Dendritic cell treated with granulocyte-macrophage colony-stimulating factor and Interleukin-4, amounts not matched to agents 40 ng/mL and 50 ng/mL, for 4 days (primary cell): ENCODE results near the gene MTREX.

Source experiments
- H3K27ac Mint-ChIP-seq: one replicate; pipeline ENCODE4 v1.8.0; 2022; ENCODE audit warnings: mild to moderate bottlenecking, mixed read lengths
- H3K27me3 Mint-ChIP-seq: one replicate; pipeline ENCODE4 v1.8.0; 2022; ENCODE audit warnings: mild to moderate bottlenecking, mixed read lengths
- H3K36me3 Mint-ChIP-seq: one replicate; pipeline ENCODE4 v1.8.0; 2022; ENCODE audit warnings: low read depth, mixed read lengths
- H3K4me1 Mint-ChIP-seq: one replicate; pipeline ENCODE4 v1.8.0; 2022; ENCODE audit warnings: low read depth, mixed read lengths
- H3K4me3 Mint-ChIP-seq: one replicate; pipeline ENCODE4 v1.8.0; 2022; ENCODE audit warnings: mild to moderate bottlenecking, moderate library complexity, mixed read lengths
- H3K9me3 Mint-ChIP-seq: one replicate; pipeline ENCODE4 v1.8.0; 2022; ENCODE audit warnings: mixed read lengths
- intact Hi-C: fragments of 100-400 bp; cut with micrococcal nuclease; formaldehyde crosslinking; loops from one replicate; pipeline ENCODE4 v1.15.0; 2022

MTREX gene

GRCh38 chr5:55437452-55437851 lies 129.7 kb downstream of the MTREX start:
- Mint-ChIP-seq H3K4me3 (no peak overlapping the region), H3K27ac (no peak overlapping the region), H3K36me3 (peaks cover 6% of the 10 kb centered on the region), H3K9me3 (peaks cover 43% of the 10 kb centered on the region), H3K4me1 (peaks cover 8% of the 10 kb centered on the region), H3K27me3 (no peaks in the 10 kb centered on the region)
- intact Hi-C loops = no loop called here

GRCh38 chr5:55437859-55438206 lies 130.0 kb downstream of the MTREX start:
- Mint-ChIP-seq H3K4me3 (no peak overlapping the region), H3K27ac (no peak overlapping the region), H3K27me3 (no peaks in the 10 kb centered on the region), H3K4me1 (peaks cover 8% of the 10 kb centered on the region), H3K9me3 (peaks cover 39% of the 10 kb centered on the region), H3K36me3 (peaks cover 6% of the 10 kb centered on the region)
- intact Hi-C loops = no loop called here

GRCh38 chr5:55438998-55439397 lies 131.2 kb downstream of the MTREX start:
- Mint-ChIP-seq H3K27ac (no peak overlapping the region), H3K36me3 (peaks cover 6% of the 10 kb centered on the region), H3K9me3 (peaks cover 27% of the 10 kb centered on the region), H3K4me1 (peaks cover 8% of the 10 kb centered on the region), H3K4me3 (no peak overlapping the region), H3K27me3 (no peaks in the 10 kb centered on the region)
- intact Hi-C loops = no loop called here

- Mint-ChIP-seq H3K36me3 (peaks cover 6% of the 10 kb centered on the region), H3K27me3 (no peaks in the 10 kb centered on the region), H3K4me3 (no peak overlapping the region), H3K4me1 (peaks cover 8% of the 10 kb centered on the region), H3K27ac (peak overlapping the region; percentile 39), H3K9me3 (peaks cover 15% of the 10 kb centered on the region)
- intact Hi-C loops = no loop called here
These were observed 132.4 kb downstream of the MTREX start for GRCh38 chr5:55440188-55440646.

- Mint-ChIP-seq H3K27ac (no peak overlapping the region), H3K4me1 (peaks cover 8% of the 10 kb centered on the region), H3K27me3 (no peaks in the 10 kb centered on the region), H3K9me3 (peaks cover 5% of the 10 kb centered on the region), H3K36me3 (peaks cover 4% of the 10 kb centered on the region), H3K4me3 (no peak overlapping the region)
- intact Hi-C loops = no loop called here
These were observed 133.4 kb downstream of the MTREX start for GRCh38 chr5:55441107-55441771.

- no peaks in the 10 kb centered on the region for H3K27me3 Mint-ChIP-seq
- no peaks in the 10 kb centered on the region for H3K36me3 Mint-ChIP-seq
- intact Hi-C loops = no loop called here
- H3K4me3 Mint-ChIP-seq = no peak overlapping the region
- no peaks in the 10 kb centered on the region for H3K9me3 Mint-ChIP-seq
- peaks cover 8% of the 10 kb centered on the region for H3K4me1 Mint-ChIP-seq
- no peak overlapping the region for H3K27ac Mint-ChIP-seq
These were observed 134.2 kb downstream of the MTREX start for GRCh38 chr5:55441954-55442353.

- no peak overlapping the region for H3K27ac Mint-ChIP-seq
These were observed 138.0 kb downstream of the MTREX start for GRCh38 chr5:55445791-55446190.

GRCh38 chr5:55446640-55447351 lies 139.0 kb downstream of the MTREX start:
- H3K9me3 Mint-ChIP-seq = no peaks in the 10 kb centered on the region
- no peak overlapping the region for H3K4me3 Mint-ChIP-seq
- intact Hi-C loops = no loop called here
- H3K27me3 Mint-ChIP-seq = peaks cover 1% of the 10 kb centered on the region
- H3K4me1 Mint-ChIP-seq = no peaks in the 10 kb centered on the region
- no peak overlapping the region for H3K27ac Mint-ChIP-seq
- no peaks in the 10 kb centered on the region for H3K36me3 Mint-ChIP-seq

More at GRCh38 chr5:55445791-55446190, 138.0 kb downstream of the MTREX start:
- H3K36me3 Mint-ChIP-seq = no peaks in the 10 kb centered on the region
- no peaks in the 10 kb centered on the region for H3K4me1 Mint-ChIP-seq
- peaks cover 1% of the 10 kb centered on the region for H3K27me3 Mint-ChIP-seq
- intact Hi-C loops = no loop called here
- no peaks in the 10 kb centered on the region for H3K9me3 Mint-ChIP-seq
- H3K4me3 Mint-ChIP-seq = no peak overlapping the region

GRCh38 chr5:55450050-55450765 lies 142.4 kb downstream of the MTREX start:
- H3K9me3 Mint-ChIP-seq = no peaks in the 10 kb centered on the region
- no peaks in the 10 kb centered on the region for H3K4me1 Mint-ChIP-seq
- peaks cover 1% of the 10 kb centered on the region for H3K27me3 Mint-ChIP-seq

GRCh38 chr5:55451976-55452375 lies 144.2 kb downstream of the MTREX start:
- H3K4me1 Mint-ChIP-seq = no peaks in the 10 kb centered on the region
- intact Hi-C loops = no loop called here

More at GRCh38 chr5:55450050-55450765, 142.4 kb downstream of the MTREX start:
- no peak overlapping the region for H3K4me3 Mint-ChIP-seq
- intact Hi-C loops = no loop called here
- H3K27ac Mint-ChIP-seq = no peak overlapping the region
- no peaks in the 10 kb centered on the region for H3K36me3 Mint-ChIP-seq

GRCh38 chr5:55453211-55453610 lies 145.4 kb downstream of the MTREX start:
- Mint-ChIP-seq H3K27me3 (peaks cover 1% of the 10 kb centered on the region), H3K4me1 (no peaks in the 10 kb centered on the region), H3K36me3 (no peaks in the 10 kb centered on the region), H3K9me3 (no peaks in the 10 kb centered on the region), H3K27ac (no peak overlapping the region), H3K4me3 (no peak overlapping the region)
- intact Hi-C loops = no loop called here

More at GRCh38 chr5:55451976-55452375, 144.2 kb downstream of the MTREX start:
- Mint-ChIP-seq H3K27me3 (peaks cover 1% of the 10 kb centered on the region), H3K27ac (no peak overlapping the region), H3K4me3 (no peak overlapping the region), H3K9me3 (no peaks in the 10 kb centered on the region), H3K36me3 (no peaks in the 10 kb centered on the region)

GRCh38 chr5:55454282-55454681 lies 146.5 kb downstream of the MTREX start:
- no peaks in the 10 kb centered on the region for H3K36me3 Mint-ChIP-seq
- H3K4me3 Mint-ChIP-seq = no peak overlapping the region
- H3K9me3 Mint-ChIP-seq = no peaks in the 10 kb centered on the region
- H3K27ac Mint-ChIP-seq = no peak overlapping the region
- H3K4me1 Mint-ChIP-seq = no peaks in the 10 kb centered on the region
- no peaks in the 10 kb centered on the region for H3K27me3 Mint-ChIP-seq
- intact Hi-C loops = no loop called here

GRCh38 chr5:55456216-55456895 lies 148.6 kb downstream of the MTREX start:
- no peaks in the 10 kb centered on the region for H3K9me3 Mint-ChIP-seq
- H3K27ac Mint-ChIP-seq = no peak overlapping the region
- no peaks in the 10 kb centered on the region for H3K36me3 Mint-ChIP-seq
- no peaks in the 10 kb centered on the region for H3K4me1 Mint-ChIP-seq
- intact Hi-C loops = no loop called here
- H3K4me3 Mint-ChIP-seq = no peak overlapping the region
- no peaks in the 10 kb centered on the region for H3K27me3 Mint-ChIP-seq

- no peaks in the 10 kb centered on the region for H3K36me3 Mint-ChIP-seq
- no peaks in the 10 kb centered on the region for H3K9me3 Mint-ChIP-seq
These were observed 151.8 kb downstream of the MTREX start for GRCh38 chr5:55459572-55459971.

More at GRCh38 chr5:55459572-55459971, 151.8 kb downstream of the MTREX start:
- no peaks in the 10 kb centered on the region for H3K4me1 Mint-ChIP-seq
- H3K4me3 Mint-ChIP-seq = no peak overlapping the region
- H3K27ac Mint-ChIP-seq = no peak overlapping the region
- no peaks in the 10 kb centered on the region for H3K27me3 Mint-ChIP-seq
- intact Hi-C loops = no loop called here
